Astrocyte (in vitro differentiated cells and primary cell): Measurements from ENCODE around the gene BICC1.

Experiments
- EZH2 ChIP-seq: IDR thresholded peaks from 2 replicates; pipeline ENCODE4 v1.6.1; 2012; ENCODE audit warnings: mild to moderate bottlenecking, low read length, inconsistent platforms; ENCODE audit not compliant: insufficient read depth
- TF ChIP-seq, protein P1 (sequence below): IDR thresholded peaks from 2 replicates; pipeline ENCODE4 v1.5.1; 2011; ENCODE audit warnings: low read depth, mild to moderate bottlenecking, inconsistent platforms, low read length, moderate library complexity; ENCODE audit not compliant: insufficient read depth

DNA sequence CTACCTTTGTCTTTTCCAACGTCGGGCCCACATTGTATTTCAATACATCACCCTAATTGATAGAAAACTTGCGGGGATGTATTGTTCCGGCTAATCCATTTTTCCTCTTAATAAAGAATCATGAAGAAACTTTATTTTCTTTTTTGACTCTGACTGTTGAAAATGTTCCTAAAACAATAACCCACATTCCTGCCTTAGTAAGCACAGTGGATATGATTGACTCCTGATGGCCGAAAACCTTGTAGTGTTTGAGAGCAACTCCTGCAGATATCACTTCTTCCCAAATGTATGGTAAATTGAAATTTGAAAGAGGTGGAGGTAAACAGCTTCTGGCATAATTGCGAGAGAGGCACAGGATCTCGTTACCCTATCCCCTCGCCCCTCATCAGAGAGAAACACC lies 65.7 kb downstream of the BICC1 start:
- TF ChIP-seq, protein P1, sequence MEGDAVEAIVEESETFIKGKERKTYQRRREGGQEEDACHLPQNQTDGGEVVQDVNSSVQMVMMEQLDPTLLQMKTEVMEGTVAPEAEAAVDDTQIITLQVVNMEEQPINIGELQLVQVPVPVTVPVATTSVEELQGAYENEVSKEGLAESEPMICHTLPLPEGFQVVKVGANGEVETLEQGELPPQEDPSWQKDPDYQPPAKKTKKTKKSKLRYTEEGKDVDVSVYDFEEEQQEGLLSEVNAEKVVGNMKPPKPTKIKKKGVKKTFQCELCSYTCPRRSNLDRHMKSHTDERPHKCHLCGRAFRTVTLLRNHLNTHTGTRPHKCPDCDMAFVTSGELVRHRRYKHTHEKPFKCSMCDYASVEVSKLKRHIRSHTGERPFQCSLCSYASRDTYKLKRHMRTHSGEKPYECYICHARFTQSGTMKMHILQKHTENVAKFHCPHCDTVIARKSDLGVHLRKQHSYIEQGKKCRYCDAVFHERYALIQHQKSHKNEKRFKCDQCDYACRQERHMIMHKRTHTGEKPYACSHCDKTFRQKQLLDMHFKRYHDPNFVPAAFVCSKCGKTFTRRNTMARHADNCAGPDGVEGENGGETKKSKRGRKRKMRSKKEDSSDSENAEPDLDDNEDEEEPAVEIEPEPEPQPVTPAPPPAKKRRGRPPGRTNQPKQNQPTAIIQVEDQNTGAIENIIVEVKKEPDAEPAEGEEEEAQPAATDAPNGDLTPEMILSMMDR, result no peak
- no peak for TF ChIP-seq EZH2
